DOHH2 (cell line): ENCODE measurements around the gene USP35.

ENCODE experiments used
- CTCF ChIP-seq: fragments of 200-600 bp; sonication (generic); IDR thresholded peaks from one replicate; pipeline ENCODE4 v1.5.1; 2014; ENCODE audit warnings: antibody characterized with exemption, mild to moderate bottlenecking, low read depth, low read length; ENCODE audit not compliant: poor library complexity, severe bottlenecking
- EZH2phosphoT487 ChIP-seq: fragments of 200-600 bp; sonication (generic); IDR thresholded peaks from 2 replicates; pipeline ENCODE4 v1.6.1; 2017; ENCODE audit warnings: borderline replicate concordance, mild to moderate bottlenecking, antibody characterized with exemption, low read length, moderate library complexity, mixed read lengths

- TF ChIP-seq CTCF, result no peak
- no peak for TF ChIP-seq EZH2phosphoT487
Observed at GRCh38 chr11:78190871-78191538, 2.3 kb downstream of the USP35 start.
